D341Med (cell line): ENCODE measurements around the gene SORCS2.

ENCODE experiments used
- DNase-seq: peaks from one replicate; pipeline ENCODE4 v3.0.0; 2012; ENCODE audit warnings: low spot score

Gene SORCS2

GRCh38 chr4:7692451-7693236 lies 500.3 kb downstream of the SORCS2 start:
- no peak for DNase-seq

- no peak for DNase-seq
These were observed 500.9 kb downstream of the SORCS2 start for GRCh38 chr4:7693237-7693608.

- DNase-seq: no peak
These were observed 501.4 kb downstream of the SORCS2 start for GRCh38 chr4:7693711-7694110.

GRCh38 chr4:7694324-7694723 lies 502.0 kb downstream of the SORCS2 start:
- DNase-seq: no peak

GRCh38 chr4:7697343-7697742 lies 505.0 kb downstream of the SORCS2 start:
- DNase-seq: no peak

GRCh38 chr4:7697821-7698220 lies 505.5 kb downstream of the SORCS2 start:
- DNase-seq: no peak

- DNase-seq: no peak
These were observed 506.2 kb downstream of the SORCS2 start for GRCh38 chr4:7698584-7698983.

GRCh38 chr4:7699031-7699430 lies 506.7 kb downstream of the SORCS2 start:
- DNase-seq: no peak

GRCh38 chr4:7699825-7700224 lies 507.5 kb downstream of the SORCS2 start:
- no peak for DNase-seq

- DNase-seq: no peak
These were observed 508.3 kb downstream of the SORCS2 start for GRCh38 chr4:7700665-7701064.

- DNase-seq: no peak
These were observed 509.7 kb downstream of the SORCS2 start for GRCh38 chr4:7701866-7702649.

GRCh38 chr4:7703688-7704087 lies 511.4 kb downstream of the SORCS2 start:
- no peak for DNase-seq

GRCh38 chr4:7704091-7704490 lies 511.8 kb downstream of the SORCS2 start:
- no peak for DNase-seq

GRCh38 chr4:7704625-7705024 lies 512.3 kb downstream of the SORCS2 start:
- DNase-seq: no peak

- no peak for DNase-seq
These were observed 512.7 kb downstream of the SORCS2 start for GRCh38 chr4:7705062-7705461.

- no peak for DNase-seq
These were observed 513.3 kb downstream of the SORCS2 start for GRCh38 chr4:7705593-7705992.

GRCh38 chr4:7708238-7708637 lies 515.9 kb downstream of the SORCS2 start:
- no peak for DNase-seq

- no peak for DNase-seq
These were observed 516.6 kb downstream of the SORCS2 start for GRCh38 chr4:7708981-7709380.

- no peak for DNase-seq
These were observed 517.1 kb downstream of the SORCS2 start for GRCh38 chr4:7709431-7709830.

GRCh38 chr4:7710126-7710525 lies 517.8 kb downstream of the SORCS2 start:
- no peak for DNase-seq

- DNase-seq: no peak
These were observed 518.4 kb downstream of the SORCS2 start for GRCh38 chr4:7710576-7711306.

GRCh38 chr4:7711307-7711963 lies 519.1 kb downstream of the SORCS2 start:
- DNase-seq: no peak
